ENCODE measurements around the gene PECR.
"Not testable (repeated sequence)": the region's sequence is repeated elsewhere in the genome, so short reads cannot be mapped to it uniquely, and the experiment has no call there.

Gene PECR

GRCh38 chr2:216090369-216090786 is 8.8 kb upstream of the PECR start:
- ATAC-seq (replicated peaks) (no peak), DNase-seq (no peak)
- Mint-ChIP-seq H3K27me3 (no peaks in the 10 kb centered on the region), H3K4me1 (peaks cover 4 to 13% of the 10 kb centered on the region in 2 donors), H3K9me3 (no peaks in the 10 kb centered on the region), H3K4me3 (no peak overlapping the region), H3K36me3 (peaks cover 0 to 4% of the 10 kb centered on the region in 2 donors), H3K27ac (no peak overlapping the region)

DNA sequence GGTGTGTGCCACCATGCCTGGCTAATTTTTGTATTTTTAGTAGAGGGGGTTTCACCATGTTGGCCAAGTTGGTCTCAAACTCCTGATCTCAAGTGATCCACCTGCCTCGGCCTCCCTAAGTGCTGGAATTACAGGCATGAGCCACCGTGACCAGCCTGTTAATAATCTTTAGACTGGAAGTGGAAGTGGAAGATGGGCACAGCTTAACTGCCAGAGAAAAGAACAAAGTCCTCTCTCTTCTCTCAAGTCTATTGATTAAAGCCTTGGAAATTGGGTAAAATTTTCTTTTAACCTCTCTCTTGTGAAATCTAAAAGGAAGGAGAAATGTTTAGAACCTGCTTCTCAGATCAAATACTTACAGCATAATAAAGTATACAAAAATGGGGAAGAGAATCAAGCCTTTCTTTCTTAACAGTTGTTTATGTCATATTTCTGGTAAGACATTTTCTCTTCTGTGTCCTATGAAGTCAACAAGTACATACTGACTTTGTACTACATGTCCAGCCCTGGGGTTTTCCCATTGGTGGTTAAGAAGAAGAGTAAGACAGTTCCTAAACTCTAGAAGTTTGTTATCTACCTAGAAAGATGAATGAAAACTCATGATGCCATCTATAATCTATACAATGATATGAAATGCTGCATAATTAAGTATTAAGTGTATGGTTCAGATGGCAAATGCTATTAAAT is 4.7 kb upstream of the PECR start:
- peaks cover 0 to 4% of the 10 kb centered on the region in 2 donors for H3K36me3 Mint-ChIP-seq
- no peak for ATAC-seq (replicated peaks)
- H3K27me3 Mint-ChIP-seq = no peaks in the 10 kb centered on the region
- no peak for DNase-seq
- H3K4me1 Mint-ChIP-seq = peaks cover 24 to 46% of the 10 kb centered on the region in 2 donors
- peak overlapping the region; percentile 48 for H3K27ac Mint-ChIP-seq
- H3K9me3 Mint-ChIP-seq = no peaks in the 10 kb centered on the region
- H3K4me3 Mint-ChIP-seq = no peak overlapping the region

GRCh38 chr2:216084547-216084946 is 2.9 kb upstream of the PECR start:
- Mint-ChIP-seq H3K36me3 (peaks cover 0 to 4% of the 10 kb centered on the region in 2 donors), H3K27ac (peak overlapping the region; percentile 10), H3K4me1 (peaks cover 26 to 40% of the 10 kb centered on the region in 2 donors), H3K4me3 (peak overlapping the region in 1 of 2 donors; percentile 30), H3K27me3 (no peaks in the 10 kb centered on the region), H3K9me3 (no peaks in the 10 kb centered on the region)
- ATAC-seq (replicated peaks) (no peak), DNase-seq (no peak)

DNA sequence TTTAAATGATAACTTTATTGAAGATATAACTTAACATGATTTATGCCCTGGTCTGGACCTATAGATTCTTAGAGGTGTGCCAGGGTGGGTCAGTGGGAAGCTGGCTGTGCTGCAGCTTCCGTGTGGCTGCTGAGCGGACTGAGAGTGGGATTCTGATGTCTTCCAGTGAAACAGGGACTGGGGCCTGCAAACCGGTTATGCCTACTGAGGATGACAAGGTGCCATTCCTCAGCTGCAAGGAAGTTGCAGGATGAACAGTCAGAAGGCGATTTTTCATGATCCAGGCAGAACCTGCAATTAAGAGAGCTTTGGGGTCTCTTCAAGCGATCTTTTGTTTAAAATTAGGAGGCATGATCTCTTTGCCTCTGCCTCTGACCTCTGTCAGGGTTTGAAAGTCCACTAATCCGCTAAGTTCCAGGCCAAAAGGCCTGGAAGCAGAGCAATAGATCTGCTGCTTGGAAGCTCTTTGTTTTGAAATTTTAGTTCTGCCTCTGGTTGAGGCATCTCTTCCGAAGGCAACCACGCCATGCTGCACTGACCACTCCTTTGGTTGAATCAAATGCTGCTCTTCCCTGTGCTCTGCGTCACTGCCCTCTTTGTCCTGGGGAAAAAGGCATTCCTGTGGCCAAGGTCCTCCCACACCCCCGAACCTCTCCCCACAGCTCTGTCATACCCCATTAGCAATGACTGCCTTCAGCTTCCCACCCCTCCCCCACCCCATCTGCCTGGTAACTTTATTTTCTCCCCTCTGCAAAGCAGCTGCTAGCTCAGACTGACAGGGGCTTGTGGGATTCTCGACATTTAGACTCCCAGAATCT is 2.1 kb upstream of the PECR start:
- H3K4me3 Mint-ChIP-seq = no peak overlapping the region
- peaks cover 26 to 40% of the 10 kb centered on the region in 2 donors for H3K4me1 Mint-ChIP-seq
- peak overlapping the region; percentile 9 for H3K27ac Mint-ChIP-seq
- H3K9me3 Mint-ChIP-seq = no peaks in the 10 kb centered on the region
- H3K36me3 Mint-ChIP-seq = no peaks in the 10 kb centered on the region
- H3K27me3 Mint-ChIP-seq = no peaks in the 10 kb centered on the region
- DNase-seq (no peak), ATAC-seq (replicated peaks) (no peak)

GRCh38 chr2:216082805-216083204 is 1.2 kb upstream of the PECR start:
- Mint-ChIP-seq H3K36me3 (no peaks in the 10 kb centered on the region), H3K27ac (peak overlapping the region; percentile 47), H3K4me1 (peaks cover 26 to 40% of the 10 kb centered on the region in 2 donors), H3K4me3 (peak overlapping the region; percentile 93), H3K9me3 (no peaks in the 10 kb centered on the region), H3K27me3 (no peaks in the 10 kb centered on the region)
- ATAC-seq (replicated peaks) (no peak), DNase-seq (no peak)

DNA sequence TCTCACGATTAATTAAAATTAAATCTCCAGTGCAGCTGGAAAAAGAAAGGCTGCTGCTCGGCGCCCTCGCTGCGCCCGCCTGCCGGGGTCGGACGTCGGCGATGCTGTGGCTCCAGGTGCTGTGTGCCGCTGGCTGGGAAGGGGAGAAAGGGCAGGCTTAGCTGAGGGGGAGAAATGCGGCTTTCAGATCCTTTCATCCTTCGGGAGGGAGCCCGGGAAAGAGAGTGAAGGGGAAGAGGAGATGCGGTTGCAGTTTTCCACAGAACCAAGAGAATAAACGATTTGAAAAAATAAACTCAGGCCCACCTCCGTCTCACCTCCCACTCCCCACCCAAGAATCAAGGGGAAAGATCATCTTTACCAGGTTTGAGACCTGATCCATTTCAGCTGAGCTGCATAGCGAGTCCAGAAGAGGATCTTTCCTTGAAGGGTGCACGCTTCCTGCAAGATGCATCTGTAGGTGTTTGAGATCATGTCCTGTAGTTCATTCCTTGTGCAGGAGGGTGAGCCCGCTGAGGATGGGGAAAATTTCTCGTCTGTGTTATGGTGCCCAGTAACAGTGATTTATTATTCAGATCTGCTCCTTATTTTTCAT is 605 bp upstream of the PECR start:
- Mint-ChIP-seq H3K27ac (peak overlapping the region; percentile 63), H3K36me3 (no peaks in the 10 kb centered on the region), H3K9me3 (no peaks in the 10 kb centered on the region), H3K4me3 (peak overlapping the region; percentile 93), H3K27me3 (no peaks in the 10 kb centered on the region), H3K4me1 (peaks cover 26 to 40% of the 10 kb centered on the region in 2 donors)
- ATAC-seq (replicated peaks) (peak; percentile 23 to 32), DNase-seq (no peak)

GRCh38 chr2:216081012-216081411 is 597 bp downstream of the PECR start:
- DNase-seq = no peak
- no peaks in the 10 kb centered on the region for H3K9me3 Mint-ChIP-seq
- peak overlapping the region; percentile 93 for H3K4me3 Mint-ChIP-seq
- no peak for ATAC-seq (replicated peaks)
- H3K4me1 Mint-ChIP-seq = peaks cover 24 to 40% of the 10 kb centered on the region in 2 donors
- peak overlapping the region; percentile 95 for H3K27ac Mint-ChIP-seq
- no peaks in the 10 kb centered on the region for H3K27me3 Mint-ChIP-seq
- H3K36me3 Mint-ChIP-seq = no peaks in the 10 kb centered on the region

- not testable (repeated sequence) for ATAC-seq (replicated peaks); H3K9me3 Mint-ChIP-seq; H3K36me3 Mint-ChIP-seq; H3K27me3 Mint-ChIP-seq; DNase-seq; H3K27ac Mint-ChIP-seq; H3K4me3 Mint-ChIP-seq
- H3K4me1 Mint-ChIP-seq = peaks cover 23 to 36% of the 10 kb centered on the region in 2 donors
Measured at GRCh38 chr2:216080048-216080447, 1.6 kb downstream of the PECR start.

- no peak overlapping the region for H3K4me3 Mint-ChIP-seq
- ATAC-seq (replicated peaks) (no peak), DNase-seq (no peak)
- peaks cover 0 to 7% of the 10 kb centered on the region in 2 donors for H3K36me3 Mint-ChIP-seq
- no peaks in the 10 kb centered on the region for H3K9me3 Mint-ChIP-seq
- H3K27me3 Mint-ChIP-seq = no peaks in the 10 kb centered on the region
- H3K27ac Mint-ChIP-seq = no peak overlapping the region
- H3K4me1 Mint-ChIP-seq = peaks cover 24 to 35% of the 10 kb centered on the region in 2 donors
Measured at GRCh38 chr2:216078776-216079175, 2.8 kb downstream of the PECR start.

DNA sequence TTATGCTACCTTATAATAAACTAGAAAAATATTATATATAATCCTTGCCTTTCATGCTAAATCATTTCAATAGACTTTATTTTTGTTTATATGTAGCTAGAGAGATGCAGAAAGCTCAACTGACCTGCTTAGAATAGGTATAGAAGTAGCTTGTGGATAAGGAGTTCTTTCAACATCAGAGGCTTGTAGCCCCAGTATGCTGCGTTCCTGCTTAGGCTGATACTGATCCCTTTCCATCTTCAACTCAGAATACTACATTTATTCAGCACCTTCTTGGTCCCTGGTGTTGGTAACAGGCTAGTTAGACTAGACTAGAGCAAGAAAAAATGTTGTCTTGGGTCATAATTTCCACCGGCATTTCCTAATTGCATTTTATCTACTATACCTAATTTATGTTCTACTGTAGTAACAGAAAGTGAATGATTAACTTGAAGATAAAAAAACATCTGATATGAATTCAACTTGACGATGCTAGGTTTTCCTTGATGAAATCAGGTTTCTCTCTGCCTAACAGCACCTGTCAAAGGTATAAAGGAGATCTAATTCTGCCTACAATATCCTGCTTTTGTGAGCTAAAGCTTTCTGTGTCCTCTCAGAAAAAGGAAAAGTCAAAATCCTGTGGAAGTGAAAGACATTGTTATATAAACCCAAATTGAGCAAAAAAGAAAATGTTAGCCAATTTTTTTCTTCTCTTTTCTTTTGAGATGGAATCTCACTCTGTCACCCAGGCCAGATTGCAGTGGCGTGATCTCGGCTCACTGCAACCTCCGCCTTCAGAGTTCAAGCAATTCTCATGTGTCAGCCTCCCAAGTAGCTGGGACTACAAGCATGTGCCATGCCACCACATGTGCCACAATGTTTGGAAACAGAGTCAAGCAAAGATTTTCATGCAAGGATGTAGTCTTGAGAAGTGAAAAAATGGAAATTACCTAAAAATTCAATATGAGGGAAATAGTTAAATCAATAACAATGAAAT is 5.8 kb downstream of the PECR start:
- Mint-ChIP-seq H3K4me1 (peaks cover 11 to 12% of the 10 kb centered on the region in 2 donors), H3K27me3 (no peaks in the 10 kb centered on the region), H3K36me3 (peaks cover 0 to 7% of the 10 kb centered on the region in 2 donors), H3K4me3 (no peak overlapping the region), H3K27ac (no peak overlapping the region), H3K9me3 (no peaks in the 10 kb centered on the region)
- DNase-seq (no peak), ATAC-seq (replicated peaks) (no peak)

DNA sequence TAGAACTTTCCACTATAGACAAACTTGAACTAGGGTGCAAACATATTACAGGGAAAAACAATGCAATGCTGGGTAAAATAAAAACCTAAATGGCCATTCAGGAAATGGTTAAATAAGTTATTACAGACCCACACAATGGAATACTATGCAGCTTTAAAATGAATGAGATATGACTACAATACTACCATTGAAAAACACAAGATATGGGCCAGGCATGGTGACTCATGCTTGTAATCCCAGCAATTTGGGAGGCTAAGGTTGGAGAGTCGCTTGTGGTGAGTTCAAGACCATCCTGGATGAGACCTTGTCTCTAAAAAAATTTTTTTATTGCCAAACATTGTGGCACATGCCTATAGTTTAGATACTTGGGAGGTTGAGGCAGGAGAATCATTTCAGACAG is 6.8 kb downstream of the PECR start:
- ATAC-seq (replicated peaks) (no peak), DNase-seq (no peak)
- Mint-ChIP-seq H3K9me3 (no peaks in the 10 kb centered on the region), H3K27ac (no peak overlapping the region), H3K4me3 (no peak overlapping the region), H3K4me1 (peaks cover 9 to 12% of the 10 kb centered on the region in 2 donors), H3K36me3 (peaks cover 0 to 7% of the 10 kb centered on the region in 2 donors), H3K27me3 (no peaks in the 10 kb centered on the region)

DNA sequence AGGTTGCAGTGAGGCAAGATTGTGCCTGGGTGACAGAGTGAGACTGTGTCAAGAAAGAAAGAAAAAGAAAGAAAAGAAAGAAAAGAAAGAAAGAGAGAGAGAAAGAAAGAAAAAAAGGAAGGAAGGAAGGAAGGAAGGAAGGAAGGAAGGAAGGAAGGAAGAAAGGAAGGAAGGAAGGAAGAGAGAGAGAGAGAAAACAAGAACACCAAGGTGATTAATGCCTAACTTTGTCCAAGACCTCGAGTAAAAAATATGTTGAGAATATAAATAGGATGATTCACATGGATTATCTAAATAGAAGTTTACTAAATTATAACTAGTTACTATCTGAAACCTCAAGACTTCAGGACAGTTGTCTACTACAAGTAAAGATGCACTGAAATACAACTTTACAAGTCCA is 7.2 kb downstream of the PECR start:
- Mint-ChIP-seq H3K4me3 (no peak overlapping the region), H3K36me3 (peaks cover under 1 to 9% of the 10 kb centered on the region in 2 donors), H3K4me1 (peaks cover 9 to 13% of the 10 kb centered on the region in 2 donors), H3K9me3 (no peaks in the 10 kb centered on the region), H3K27ac (peak overlapping the region; percentile 81), H3K27me3 (no peaks in the 10 kb centered on the region)
- no peak for DNase-seq
- ATAC-seq (replicated peaks) = no peak

GRCh38 chr2:216073773-216074172 is 7.8 kb downstream of the PECR start:
- H3K27me3 Mint-ChIP-seq = no peaks in the 10 kb centered on the region
- no peak overlapping the region for H3K27ac Mint-ChIP-seq
- DNase-seq = no peak
- H3K4me3 Mint-ChIP-seq = no peak overlapping the region
- no peak for ATAC-seq (replicated peaks)
- H3K36me3 Mint-ChIP-seq = peaks cover 4 to 13% of the 10 kb centered on the region in 2 donors
- peaks cover 13 to 18% of the 10 kb centered on the region in 2 donors for H3K4me1 Mint-ChIP-seq
- no peaks in the 10 kb centered on the region for H3K9me3 Mint-ChIP-seq

GRCh38 chr2:216072473-216072872 is 9.1 kb downstream of the PECR start:
- Mint-ChIP-seq H3K9me3 (no peaks in the 10 kb centered on the region), H3K4me3 (no peak overlapping the region), H3K36me3 (peaks cover 8 to 13% of the 10 kb centered on the region in 2 donors), H3K27ac (no peak overlapping the region), H3K27me3 (no peaks in the 10 kb centered on the region), H3K4me1 (peaks cover 13 to 22% of the 10 kb centered on the region in 2 donors)
- ATAC-seq (replicated peaks) (no peak), DNase-seq (no peak)
